Heart left ventricle (tissue), 16 donors: ENCODE measurements around the gene MFF. TPM values are rescaled to one million over a fixed set of nuclear protein-coding genes. Genes with fewer than 3 reads are reported as not detected.

Experiments used
- ATAC-seq, 4 donors: fragments of 200-7000 bp; cut with Tn5 transposase; one replicate each; pipeline ENCODE4 v1.9.1; 2020 to 2022; ENCODE audit warnings: moderate library complexity in 4 of 4, mild to moderate bottlenecking in 3 of 4, moderate number of reproducible peaks in 1 of 4
- DNase-seq, 5 donors: peaks; one replicate each; pipeline ENCODE4 v3.0.0-alpha.2; 2020
- H3K27ac ChIP-seq, 12 donors: fragments of 200-600 bp; sonication (generic) in 4 of 12; one replicate each; pipeline versions ENCODE4 v1.5.0 to v1.8.0; 2016 to 2022; ENCODE audit warnings: mild to moderate bottlenecking in 2 of 12
- H3K27me3 ChIP-seq, 9 donors: fragments of 200-600 bp; sonication (generic) in 2 of 9; one replicate each; pipeline versions ENCODE4 v1.5.1 to v1.8.0; 2016 to 2022; ENCODE audit warnings: mild to moderate bottlenecking in 3 of 9
- H3K36me3 ChIP-seq, 9 donors: fragments of 200-600 bp; sonication (generic) in 2 of 9; one replicate each; pipeline versions ENCODE4 v1.5.0 to v1.8.0; 2018 to 2022; ENCODE audit warnings: mild to moderate bottlenecking in 2 of 9
- H3K4me1 ChIP-seq, 12 donors: fragments of 200-600 bp; sonication (generic) in 4 of 12; one replicate each; pipeline versions ENCODE4 v1.5.0 to v1.8.0; 2016 to 2022; ENCODE audit warnings: mild to moderate bottlenecking in 3 of 12
- H3K4me3 ChIP-seq, 12 donors: fragments of 200-600 bp; sonication (generic) in 4 of 12; one replicate each; pipeline versions ENCODE4 v1.5.0 to v1.8.0; 2017 to 2022; ENCODE audit warnings: mild to moderate bottlenecking in 9 of 12, moderate library complexity in 4 of 12
- H3K9me3 ChIP-seq, 12 donors: fragments of 200-600 bp; sonication (generic) in 4 of 12; one replicate each; pipeline versions ENCODE4 v1.5.0 to v1.8.0; 2016 to 2022; ENCODE audit warnings: mild to moderate bottlenecking in 1 of 12
- CTCF ChIP-seq, 12 donors: fragments of 200-600 bp; sonication (generic) in 4 of 12; IDR thresholded peaks; one replicate each; pipeline versions ENCODE4 v1.5.0 to v1.8.0; 2018 to 2022; ENCODE audit warnings: antibody characterized with exemption in 12 of 12, mild to moderate bottlenecking in 5 of 12
- POLR2A ChIP-seq, 2 donors: fragments of 450-650 bp; IDR thresholded peaks; one replicate each; pipeline ENCODE4 v1.6.1; 2017; ENCODE audit warnings: antibody characterized with exemption in 2 of 2, mild to moderate bottlenecking in 2 of 2, moderate library complexity in 2 of 2
- WGBS, 4 donors: extraction: QIAGEN DNeasy Blood & Tissue Kit in 2 of 4; methylation state at CpG; one replicate each; pipeline versions ENCODE4 v1.1.5 to v1.1.7; 2013 to 2018; 5-methylcytosine and 5-hydroxymethylcytosine counted together
- intact Hi-C, 10 donors: fragments of 100-400 bp; cut with DNase I; formaldehyde crosslinking; loops; one replicate each; pipeline versions ENCODE4 v1.11.1 to v1.14.2; 2022
- polyA plus RNA-seq, 2 donors: library from polyadenylated mRNA; stranded (reverse); fragments of 200-250 nt; gene quantifications; one replicate each; pipeline ENCODE4 v1.2.3, GENCODE V29; 2013
- total RNA-seq, 9 donors: library from RNA; depleted of rRNA in 2 of 9; stranded (reverse); fragments of >200 nt in 2 of 9; fragmentation: NEBNext Ultra II Directional in 3 of 9; extraction: Animal tissue kit (Norgen Biotek cat#: 25700) in 3 of 9; gene quantifications; one replicate each; pipeline versions ENCODE4 v1.1.0 to v1.2.4, GENCODE V29; 2016 to 2023
- donor health status: ischemic (EF 13 %, LVEDD 7.1; RV severe dilation, severe dysfunction).
- donor health status: healthy with polysubstance abuse.
- donor health status: DM: no; HTN: yes; CAD: no.
- donor health status: DM: no; HTN: no; CAD: no.
- donor health status: ischemic (EF 25% LVEDD 6.9; RV normal size, moderate dysfunction).
- donor health status: ischemic (EF 25% LVEDD 5.7; RV mildly dilated, moderate dysfunction).
- donor health status: healthy.
- donor health status: DM: yes; HTN: yes; CAD: no.
- donor health status: ischemic (EF 35%, LVEDD 5.7; RV mildly dilated, moderate dysfunction).
- donor health status: nonischemic (EF 11% LVEDD 7.7; RV severe dilation, severe dysfunction).
- donor health status: DM: yes; HTN: yes; CAD: no.
- donor health status: PGD.
- donor health status: ischemic (EF 29% LVEDD 5.4; RV normal size, mild dysfunction).
- donor health status: nonischemic (EF 23%, LVEDD 6.1; RV moderate dilation, normal function).

Gene MFF
- total and polyA plus RNA-seq, 11 donors, result 60.1 to 117 (median 79.7) TPM

GRCh38 chr2:227311861-227312506 is 13.1 kb upstream of the MFF start:
- Histone ChIP-seq H3K27me3 (no peaks in the 10 kb centered on the region), H3K36me3 (peaks cover 0 to 55% (median 0%) of the 10 kb centered on the region in 9 donors), H3K4me3 (no peak overlapping the region), H3K4me1 (no peaks in the 10 kb centered on the region), H3K27ac (no peak overlapping the region), H3K9me3 (no peaks in the 10 kb centered on the region)
- ATAC-seq (no peak), DNase-seq (no peak)
- 94 to 96% (median 95%) methylated on average over 5 of the region's 5 CpGs for WGBS, 4 donors
- TF ChIP-seq CTCF (IDR thresholded peaks at IDR 0.05) (no peak), POLR2A (IDR thresholded peaks at IDR 0.05) (no peak)
- intact Hi-C loops, result no loop called here

GRCh38 chr2:227312579-227312978 is 12.5 kb upstream of the MFF start:
- H3K4me1 ChIP-seq, result no peaks in the 10 kb centered on the region
- no peak overlapping the region for H3K4me3 ChIP-seq
- H3K27me3 ChIP-seq, result no peaks in the 10 kb centered on the region
- no peak for ATAC-seq
- intact Hi-C loops, result no loop called here
- peaks cover 0 to 50% (median 0%) of the 10 kb centered on the region in 9 donors for H3K36me3 ChIP-seq
- WGBS, 4 donors, result 47 to 51% (median 50%) methylated on average over 2 of the region's 2 CpGs
- H3K9me3 ChIP-seq, result no peaks in the 10 kb centered on the region
- H3K27ac ChIP-seq, result no peak overlapping the region
- DNase-seq, result no peak
- TF ChIP-seq POLR2A (IDR thresholded peaks at IDR 0.05) (no peak), CTCF (IDR thresholded peaks at IDR 0.05) (no peak)

- Histone ChIP-seq H3K9me3 (no peaks in the 10 kb centered on the region), H3K36me3 (peaks cover 0 to 43% (median 0%) of the 10 kb centered on the region in 9 donors), H3K4me3 (no peak overlapping the region), H3K4me1 (no peaks in the 10 kb centered on the region), H3K27me3 (no peaks in the 10 kb centered on the region), H3K27ac (no peak overlapping the region)
- no peak for ATAC-seq
- 85 to 95% (median 89%) methylated on average over 1 of the region's 1 CpG for WGBS, 4 donors
- intact Hi-C loops, result no loop called here
- no peak for DNase-seq
- TF ChIP-seq POLR2A (IDR thresholded peaks at IDR 0.05) (no peak), CTCF (IDR thresholded peaks at IDR 0.05) (no peak)
Observed at GRCh38 chr2:227313310-227313709, 11.7 kb upstream of the MFF start.

GRCh38 chr2:227317834-227318233 is 7.2 kb upstream of the MFF start:
- WGBS, 4 donors, result 87 to 98% (median 91%) methylated on average over 2 of the region's 2 CpGs
- Histone ChIP-seq H3K9me3 (peaks cover 0 to 8% (median 0%) of the 10 kb centered on the region in 12 donors), H3K4me1 (no peaks in the 10 kb centered on the region), H3K4me3 (no peak overlapping the region), H3K27me3 (no peaks in the 10 kb centered on the region), H3K36me3 (peaks cover 0 to 8% (median 0%) of the 10 kb centered on the region in 9 donors), H3K27ac (no peak overlapping the region)
- intact Hi-C loops, result no loop called here
- DNase-seq (no peak), ATAC-seq (no peak)
- TF ChIP-seq POLR2A (IDR thresholded peaks at IDR 0.05), result no peak
- no peak for TF ChIP-seq CTCF (IDR thresholded peaks at IDR 0.05)
